Epithelial cell of proximal tubule (primary cell): ENCODE results near the gene ELP1. TPM values are rescaled to one million over a fixed set of nuclear protein-coding genes. Genes with fewer than 3 reads are reported as not detected.
"Not testable (repeated sequence)": the region's sequence is repeated elsewhere in the genome, so short reads cannot be mapped to it uniquely, and the experiment has no call there.

Experiments used
- DNase-seq: peaks from one replicate; pipeline ENCODE4 v3.0.0-alpha.2; 2011; ENCODE audit warnings: low read depth
- H3K4me3 ChIP-seq: 2 replicates; pipeline ENCODE4 v1.5.1; 2011; ENCODE audit warnings: low read depth, mild to moderate bottlenecking, low read length
- total RNA-seq: library from RNA; depleted of rRNA; stranded (reverse); fragments of >200 nt; gene quantifications from 2 replicates; pipeline ENCODE4 v1.2.3, GENCODE V29; 2015
- TF ChIP-seq, protein P1 (sequence below): conservative IDR thresholded peaks from 2 replicates; pipeline ENCODE4 v1.5.1; 2012; ENCODE audit warnings: low read depth, mild to moderate bottlenecking, low read length

ELP1 gene
- total RNA-seq, 1 donor from 2014 or later = 19.8 TPM

DNA sequence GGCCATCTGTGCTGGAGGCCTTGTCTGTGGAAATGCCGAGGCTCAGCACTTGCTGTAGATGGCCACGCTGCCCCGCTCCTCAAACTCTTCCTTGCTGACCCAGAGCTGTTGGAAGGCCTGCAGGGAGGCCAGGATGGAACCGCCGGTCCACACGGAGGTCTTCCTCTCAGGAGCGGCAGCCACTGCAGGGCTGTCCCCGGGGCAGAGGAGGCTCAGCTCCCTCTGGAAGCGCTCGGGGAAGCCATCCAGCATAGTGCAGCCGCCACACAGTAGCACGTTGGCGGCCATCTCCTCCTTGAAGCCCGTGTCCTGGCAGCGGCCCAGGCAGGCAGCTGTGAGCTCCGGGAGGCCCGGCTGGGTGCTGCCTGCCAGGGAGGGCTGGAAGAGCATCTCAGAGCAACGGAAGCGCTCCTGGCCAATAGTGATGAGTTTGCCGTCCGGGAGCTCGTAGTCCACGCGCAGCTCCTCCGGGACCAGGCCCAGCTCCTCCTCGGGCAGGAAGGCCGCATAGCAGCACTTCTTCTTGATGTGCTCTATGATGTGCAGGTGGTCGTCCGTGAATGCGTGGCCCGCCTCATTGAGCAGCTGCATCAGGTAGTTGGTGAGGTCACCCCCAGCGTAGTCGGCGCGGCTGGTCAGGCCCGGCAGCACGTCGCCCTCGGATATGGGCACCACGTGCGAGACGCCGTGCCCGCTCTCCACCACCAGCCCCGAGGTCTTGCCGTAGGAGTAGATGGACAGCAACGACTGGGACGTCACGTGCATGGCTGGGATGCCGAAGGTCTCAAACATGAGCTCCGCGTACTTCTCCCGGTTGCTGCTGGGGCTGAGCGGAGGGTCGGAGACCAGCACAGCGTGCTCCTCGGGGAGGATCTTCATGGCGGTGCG, 79.0 kb downstream of the ELP1 start:
- TF ChIP-seq, protein P1, sequence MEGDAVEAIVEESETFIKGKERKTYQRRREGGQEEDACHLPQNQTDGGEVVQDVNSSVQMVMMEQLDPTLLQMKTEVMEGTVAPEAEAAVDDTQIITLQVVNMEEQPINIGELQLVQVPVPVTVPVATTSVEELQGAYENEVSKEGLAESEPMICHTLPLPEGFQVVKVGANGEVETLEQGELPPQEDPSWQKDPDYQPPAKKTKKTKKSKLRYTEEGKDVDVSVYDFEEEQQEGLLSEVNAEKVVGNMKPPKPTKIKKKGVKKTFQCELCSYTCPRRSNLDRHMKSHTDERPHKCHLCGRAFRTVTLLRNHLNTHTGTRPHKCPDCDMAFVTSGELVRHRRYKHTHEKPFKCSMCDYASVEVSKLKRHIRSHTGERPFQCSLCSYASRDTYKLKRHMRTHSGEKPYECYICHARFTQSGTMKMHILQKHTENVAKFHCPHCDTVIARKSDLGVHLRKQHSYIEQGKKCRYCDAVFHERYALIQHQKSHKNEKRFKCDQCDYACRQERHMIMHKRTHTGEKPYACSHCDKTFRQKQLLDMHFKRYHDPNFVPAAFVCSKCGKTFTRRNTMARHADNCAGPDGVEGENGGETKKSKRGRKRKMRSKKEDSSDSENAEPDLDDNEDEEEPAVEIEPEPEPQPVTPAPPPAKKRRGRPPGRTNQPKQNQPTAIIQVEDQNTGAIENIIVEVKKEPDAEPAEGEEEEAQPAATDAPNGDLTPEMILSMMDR = no peak
- no peak for DNase-seq
- no peak overlapping the region for H3K4me3 ChIP-seq

GRCh38 chr9:108854094-108854493, 79.8 kb downstream of the ELP1 start:
- TF ChIP-seq, protein P1 = no peak

DNA sequence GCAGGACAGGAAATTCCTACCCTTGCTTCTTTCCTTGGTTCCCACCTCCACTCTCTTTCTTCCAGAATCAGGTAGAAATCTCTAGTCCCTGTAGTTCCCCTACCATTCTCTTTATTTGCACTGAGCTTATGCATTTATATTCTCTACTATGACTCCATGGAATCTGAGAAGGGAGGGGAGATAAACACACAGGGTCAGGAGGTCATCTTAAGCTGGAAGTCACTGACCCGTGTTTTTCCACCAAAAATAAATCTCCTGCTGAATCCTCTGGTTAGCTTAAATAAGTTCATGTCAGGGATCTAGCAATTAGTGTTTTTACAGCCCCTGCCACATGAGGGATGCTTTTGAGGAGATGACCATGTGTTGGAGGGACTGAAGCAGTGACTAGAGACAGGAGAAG, 81.8 kb downstream of the ELP1 start:
- no peak overlapping the region for H3K4me3 ChIP-seq
- TF ChIP-seq, protein P1 = no peak
- DNase-seq = no peak

More at GRCh38 chr9:108854094-108854493, 79.8 kb downstream of the ELP1 start:
- no peak for DNase-seq
- no peak overlapping the region for H3K4me3 ChIP-seq

DNA sequence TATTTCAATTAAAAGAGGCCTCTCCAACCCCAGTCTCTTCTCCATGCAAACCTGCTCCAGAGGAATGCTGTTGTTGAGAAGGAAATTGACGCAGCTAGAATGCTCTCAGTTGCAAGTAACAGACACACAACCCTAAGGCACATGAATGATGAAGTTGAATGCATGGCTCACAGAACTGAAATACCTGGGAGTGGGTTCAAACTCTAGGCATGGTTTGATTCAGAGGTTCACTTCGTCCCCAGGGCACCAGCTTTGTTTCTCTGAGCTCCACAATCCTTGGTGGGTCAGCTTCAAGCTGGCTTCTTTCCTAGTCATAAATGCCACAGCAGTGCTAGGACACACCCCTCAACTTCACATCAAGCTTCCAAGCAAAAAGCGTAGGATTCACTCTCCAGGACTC, 82.8 kb downstream of the ELP1 start:
- DNase-seq = no peak
- H3K4me3 ChIP-seq = no peak overlapping the region
- TF ChIP-seq, protein P1 = no peak

DNA sequence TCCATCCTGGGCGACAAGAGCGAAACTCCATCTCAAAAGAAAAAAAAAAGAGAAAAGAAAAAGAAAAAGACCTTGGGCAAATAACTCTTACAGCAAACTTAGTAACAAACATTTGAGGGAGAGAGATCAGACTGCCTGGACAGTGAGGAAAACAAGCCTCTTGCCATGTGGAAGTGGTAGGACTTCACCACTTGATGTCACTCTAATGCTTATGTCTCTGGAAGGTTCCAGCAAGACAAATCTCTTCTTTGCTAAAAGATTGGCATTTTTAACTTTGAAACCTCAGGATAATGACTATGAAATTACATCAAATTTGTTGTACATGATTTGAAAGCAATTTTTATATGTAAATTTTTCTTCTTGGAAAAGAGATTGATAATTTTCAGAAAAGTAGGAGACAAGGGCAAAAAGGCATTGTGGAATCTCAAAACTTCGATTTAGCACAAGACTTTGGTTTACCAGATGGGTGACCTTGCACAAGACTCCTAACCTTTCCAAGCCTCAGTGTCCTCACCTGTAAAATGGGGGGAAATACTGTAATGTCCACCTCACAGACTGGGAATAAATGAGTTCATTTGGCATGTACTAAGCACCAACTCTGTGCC, 83.5 kb downstream of the ELP1 start:
- H3K4me3 ChIP-seq = no peak overlapping the region
- TF ChIP-seq, protein P1 = peak; percentile 59
- DNase-seq = no peak

DNA sequence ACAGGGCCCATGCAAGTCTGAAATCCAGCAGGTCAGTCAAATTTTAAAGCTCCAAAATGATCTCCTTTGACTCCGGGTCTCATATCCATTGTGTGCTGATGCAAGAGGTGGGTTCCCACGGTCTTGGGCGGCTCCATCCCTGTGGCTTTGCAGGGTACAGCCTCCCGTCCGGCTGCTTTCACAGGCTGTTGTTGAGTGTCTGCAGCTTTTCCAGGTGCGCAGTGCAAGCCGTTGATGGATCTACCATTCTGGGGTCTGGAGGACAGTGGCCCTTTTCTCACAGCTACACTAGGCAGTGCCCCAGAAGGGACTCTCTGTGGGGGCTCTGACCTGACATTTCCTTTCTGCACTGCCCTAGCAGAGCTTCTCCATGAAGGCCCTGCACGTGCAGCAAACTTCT, 85.6 kb downstream of the ELP1 start:
- not testable (repeated sequence) for DNase-seq, H3K4me3 ChIP-seq

GRCh38 chr9:108845947-108846346, 88.0 kb downstream of the ELP1 start:
- H3K4me3 ChIP-seq = no peak overlapping the region
- no peak for DNase-seq
- TF ChIP-seq, protein P1 = no peak
